Panc1 (cell line): ENCODE data around the gene PPP1R2. TPM values are rescaled to one million over a fixed set of nuclear protein-coding genes. Genes with fewer than 3 reads are reported as not detected.

Experiments
- ATAC-seq: fragments of 200-7000 bp; cut with Tn5 transposase; 2 replicates; pipeline ENCODE4 v1.9.1; 2020; ENCODE audit warnings: mild to moderate bottlenecking, moderate library complexity
- Bru-seq: library from RNA; stranded (reverse); fragments of 400-500 nt; gene quantifications from one replicate; lab custom pipeline; 2021; lab: Mats Ljungman, UMichigan
- BruChase-seq, 2 experiments: library from RNA; stranded (reverse); fragments of 400-500 nt; gene quantifications; one replicate each; lab custom pipeline; 2021; lab: Mats Ljungman, UMichigan
- BruUV-seq: library from RNA; stranded (reverse); fragments of 400-500 nt; replicated peaks from 2 replicates; lab custom pipeline; 2021; lab: Mats Ljungman, UMichigan
- CTCF ChIA-PET: fragments of 300-600 bp; sonication (Branson Sonifier 250); formaldehyde crosslinking; loops from one replicate; lab custom pipeline; 2022; ENCODE audit warnings: antibody characterized with exemption; lab: Charles Lee
- POLR2A ChIA-PET: fragments of 300-600 bp; sonication (Branson Sonifier 250); formaldehyde crosslinking; loops from one replicate; lab custom pipeline; 2022; ENCODE audit warnings: antibody characterized with exemption; lab: Charles Lee
- DNase-seq: peaks from one replicate; pipeline ENCODE4 v3.0.0-alpha.2; 2010; ENCODE audit warnings: low read depth, low spot score
- H3K27ac ChIP-seq: 2 replicates; pipeline ENCODE4 v1.5.1; 2011; ENCODE audit warnings: mild to moderate bottlenecking, low read length, inconsistent platforms
- H3K27me3 ChIP-seq: fragments of 200-500 bp; sonication (Bioruptor generic); 2 replicates; pipeline ENCODE4 v1.6.0; 2014; ENCODE audit warnings: low read length, inconsistent platforms; ENCODE audit not compliant: control insufficient read depth, insufficient read depth
- H3K36me3 ChIP-seq: fragments of 200-500 bp; sonication (Bioruptor generic); 2 replicates; pipeline ENCODE4 v1.5.1; 2014; ENCODE audit warnings: inconsistent platforms, mild to moderate bottlenecking, low read length, moderate library complexity; ENCODE audit not compliant: control insufficient read depth, insufficient read depth
- H3K4me1 ChIP-seq: 2 replicates; pipeline ENCODE4 v1.5.1; 2011; ENCODE audit warnings: inconsistent platforms, mild to moderate bottlenecking, low read length, moderate library complexity; ENCODE audit not compliant: control insufficient read depth, insufficient read depth
- H3K4me3 ChIP-seq, 2 experiments: 2 replicates each; pipeline ENCODE4 v1.5.1; 2011 to 2012; ENCODE audit warnings: low read depth in 2 of 2, low read length in 2 of 2, mild to moderate bottlenecking in 2 of 2, inconsistent platforms in 1 of 2, moderate library complexity in 1 of 2
- H3K9me3 ChIP-seq: fragments of 200-500 bp; sonication (Bioruptor generic); 2 replicates; pipeline ENCODE4 v1.5.1; 2014; ENCODE audit warnings: low read depth, mild to moderate bottlenecking, inconsistent platforms, low read length, moderate library complexity; ENCODE audit not compliant: control insufficient read depth, insufficient read depth
- CTCF ChIP-seq: fragments of 450-650 bp; IDR thresholded peaks from 2 replicates; pipeline ENCODE4 v1.5.1; 2017; ENCODE audit warnings: mild to moderate bottlenecking
- POLR2AphosphoS5 ChIP-seq: IDR thresholded peaks from 2 replicates; pipeline ENCODE4 v1.6.1; 2012; ENCODE audit warnings: mild to moderate bottlenecking, low read depth, low read length, moderate library complexity
- REST ChIP-seq, 2 experiments: IDR thresholded peaks; 2 replicates each; pipeline ENCODE4 v1.6.1; 2011 to 2012; ENCODE audit warnings: low read depth in 2 of 2, control low read depth in 1 of 2, low read length in 1 of 2, mild to moderate bottlenecking in 1 of 2, moderate library complexity in 1 of 2; ENCODE audit not compliant: insufficient read depth in 1 of 2
- SIN3A ChIP-seq: IDR thresholded peaks from 2 replicates; pipeline ENCODE4 v1.6.1; 2012; ENCODE audit warnings: low read depth, mild to moderate bottlenecking, low read length, moderate library complexity, borderline replicate concordance; ENCODE audit not compliant: insufficient read depth
- TCF7L2 ChIP-seq: IDR thresholded peaks from 2 replicates; pipeline ENCODE4 v1.6.1; 2011; ENCODE audit warnings: mild to moderate bottlenecking, low read depth, low read length, inconsistent platforms
- in situ Hi-C: cut with HindIII; loops from 2 replicates; pipeline ENCODE4 v1.10.0; 2016; ENCODE audit warnings: low sequenced_read_pairs, low pct_unique_long_range_greater_than_20kb
- intact Hi-C: fragments of 100-400 bp; cut with micrococcal nuclease; formaldehyde crosslinking; loops from one replicate; pipeline ENCODE4 v1.10.0; 2022; ENCODE audit not compliant: unreplicated experiment
- long read RNA-seq: library from polyadenylated mRNA; unstranded; transcript quantifications from one replicate; pipeline ENCODE4 v2.0.0, GENCODE V29; 2021; ENCODE audit not compliant: unreplicated experiment
- polyA plus RNA-seq: library from polyadenylated mRNA; unstranded; fragments of >200 nt; gene quantifications from one replicate; pipeline ENCODE4 v1.2.1, GENCODE V29; 2012; ENCODE audit warnings: missing spikeins; ENCODE audit not compliant: insufficient read length
- total RNA-seq: library from RNA; stranded (reverse); gene quantifications from one replicate; pipeline ENCODE4 v1.2.1, GENCODE V29; 2021; ENCODE audit not compliant: unreplicated experiment

PPP1R2 gene
- 60.2 TPM for total RNA-seq
- polyA plus RNA-seq: 55.4 TPM
- percentile 85 among the genes with signal in this experiment for Bru-seq, nascent RNA
- percentile 84 among the genes with signal in this experiment for BruChase-seq, experiment 1, labeled RNA remaining after a 2-hour chase
- percentile 94 among the genes with signal in this experiment for BruChase-seq, experiment 2, labeled RNA remaining after a 6-hour chase
- long read RNA-seq, transcript PPP1R2-206 (6 exons, 3,450 nt): major isoform, 192 of 207 reads
- long read RNA-seq, partial matches to known transcripts: 3 of 207 reads
- long read RNA-seq, other reads (novel, unspliced or antisense): 9 of 207 reads

DNA sequence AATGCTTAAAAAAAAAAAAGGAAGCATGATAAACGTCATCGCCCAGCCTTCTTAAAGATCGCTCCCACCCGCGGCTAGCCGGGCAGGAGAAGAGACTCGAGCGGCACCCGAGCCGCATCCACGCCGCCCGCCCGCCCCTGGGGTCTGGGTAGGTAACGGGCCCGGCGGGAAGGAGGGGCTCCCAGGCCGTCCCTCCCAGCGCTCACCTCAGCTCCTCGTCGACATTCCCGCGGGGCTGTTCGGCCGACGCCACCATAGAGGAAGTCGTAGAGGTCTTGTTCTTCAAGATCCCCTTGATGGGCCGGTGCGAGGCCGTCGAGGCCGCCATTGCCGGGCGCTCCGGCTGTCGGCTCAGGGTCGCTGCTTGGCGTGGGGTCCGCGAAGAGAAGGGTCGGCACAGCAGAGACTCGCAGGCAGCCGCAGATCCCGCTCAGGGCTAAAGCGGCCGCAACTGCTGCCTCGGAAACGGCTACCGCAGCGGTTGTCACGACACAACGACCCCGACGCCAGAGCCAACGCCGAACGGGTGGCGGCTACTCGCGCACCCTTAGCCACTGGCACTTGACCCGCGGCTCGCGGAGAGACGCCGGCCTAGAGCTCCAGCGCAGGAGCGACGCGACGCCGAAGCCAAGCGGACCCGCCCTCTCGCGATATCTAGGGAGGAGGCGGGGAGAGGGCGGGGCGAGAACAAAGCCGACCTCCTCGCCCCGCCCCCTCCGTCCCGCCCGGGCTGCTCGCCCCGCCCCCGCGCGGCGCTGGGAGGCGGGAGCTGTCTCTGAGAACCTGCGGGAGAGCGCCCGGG, at the start of gene PPP1R2:
Gene PPP1R2, minus strand, starts transcription at position 628 of the 802 bp plus-strand sequence. Its CDS starts 300 bp downstream, at position 328.
- no peaks in the 10 kb centered on the region for H3K9me3 ChIP-seq
- TF ChIP-seq REST (IDR thresholded peaks at IDR 0.05; ENCODE audit: insufficient read depth in 1 of 2, low read depth in 2 of 2, low read length in 1 of 2) (no peak), POLR2AphosphoS5 (peak; percentile 97), SIN3A (peak; percentile 83)
- peak within 1 kb of the TSS; percentile 82 for H3K27ac ChIP-seq
- CTCF ChIA-PET: interaction anchor here (0.6 to 0.8 kb wide), 4 partner anchors 13 to 272 kb away, joined by 3 to 6 read pairs (median 4); partner anchors contain the start of gene XXYLT1
- peak; percentile 94 for ATAC-seq
- POLR2A ChIA-PET: interaction anchor here (0.6 to 0.7 kb wide), 2 partner anchors 26 to 1085 kb away, joined by 3 to 4 read pairs; no protein-coding TSS in a partner anchor
- no TSS peak for BruUV-seq
- H3K27me3 ChIP-seq: no peaks in the 10 kb centered on the region
- H3K36me3 ChIP-seq: no peaks in the 10 kb centered on the region
- peaks cover 28% of the 10 kb centered on the region for H3K4me1 ChIP-seq
- DNase-seq: peak; percentile 71
- intact Hi-C loops: no loop called here
- in situ Hi-C loops: no loop called here
- H3K4me3 ChIP-seq: peak within 1 kb of the TSS; percentile 56 to 95

DNA sequence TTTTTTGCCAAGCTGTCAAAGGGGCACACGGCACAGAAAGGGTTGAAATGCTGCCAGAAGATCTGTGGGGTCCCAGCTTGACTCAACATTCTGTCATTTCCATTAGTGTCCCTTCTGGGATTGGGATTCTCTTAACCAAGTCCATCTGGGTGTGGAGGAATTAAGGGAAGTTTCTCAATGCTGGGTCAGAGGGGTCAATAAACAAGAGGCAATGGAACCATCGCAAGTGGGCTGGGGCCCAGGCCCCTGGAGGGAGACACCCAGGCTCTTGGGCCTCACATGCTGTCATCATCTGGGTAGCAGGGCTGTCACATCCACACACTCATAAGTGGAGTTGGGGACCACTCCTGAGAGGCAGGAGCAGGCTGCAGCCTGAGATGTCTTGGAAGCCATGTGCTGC, 48.7 kb upstream of the PPP1R2 start:
- in situ Hi-C loops: no loop called here
- ATAC-seq (no peak), DNase-seq (no peak)
- POLR2A ChIA-PET: no interaction called here
- no peaks in the 10 kb centered on the region for H3K4me1 ChIP-seq
- no peaks in the 10 kb centered on the region for H3K9me3 ChIP-seq
- H3K36me3 ChIP-seq: no peaks in the 10 kb centered on the region
- intact Hi-C loops: no loop called here
- H3K27ac ChIP-seq: no peak overlapping the region
- CTCF ChIA-PET: no interaction called here
- no peaks in the 10 kb centered on the region for H3K27me3 ChIP-seq
- H3K4me3 ChIP-seq: no peak overlapping the region
- no TSS peak for BruUV-seq
- TF ChIP-seq CTCF: no peak
- TF ChIP-seq REST (IDR thresholded peaks at IDR 0.05; ENCODE audit: insufficient read depth in 1 of 2, low read depth in 2 of 2, low read length in 1 of 2): no peak
- TF ChIP-seq TCF7L2: no peak
- no peak for TF ChIP-seq SIN3A
- no peak for TF ChIP-seq POLR2AphosphoS5
